ENCODE data around the gene BEAN1. TPM values are rescaled to one million over a fixed set of nuclear protein-coding genes. Genes with fewer than 3 reads are reported as not detected.
A peak's percentile ranks its signal among the peaks of the same experiment; 100 is the strongest.
"Not testable (repeated sequence)": the region's sequence is repeated elsewhere in the genome, so short reads cannot be mapped to it uniquely, and the experiment has no call there.

BEAN1 gene
- total RNA-seq, 6 experiments from 2014 or later = not detected

- no peak for TF ChIP-seq CTCF (IDR thresholded peaks at IDR 0.05)
- H3K36me3 Mint-ChIP-seq (ENCODE audit: low read depth) = no peaks in the 10 kb centered on the region
- H3K27ac Mint-ChIP-seq = no peak overlapping the region
- no peaks in the 10 kb centered on the region for H3K4me1 Mint-ChIP-seq (ENCODE audit: low read depth)
- no peak overlapping the region for H3K4me3 Mint-ChIP-seq
- peaks cover 36% of the 10 kb centered on the region for H3K27me3 Mint-ChIP-seq (ENCODE audit: insufficient read depth)
- DNase-seq = no peak
- no peaks in the 10 kb centered on the region for H3K9me3 Mint-ChIP-seq
Measured at GRCh38 chr16:66447491-66447890, 20.4 kb downstream of the BEAN1 start.

GRCh38 chr16:66451548-66451947, 24.5 kb downstream of the BEAN1 start:
- Mint-ChIP-seq H3K4me1 (ENCODE audit: low read depth) (no peaks in the 10 kb centered on the region), H3K27me3 (ENCODE audit: insufficient read depth) (peaks cover 13% of the 10 kb centered on the region)

GRCh38 chr16:66453230-66453629, 26.1 kb downstream of the BEAN1 start:
- not testable (repeated sequence) for H3K27ac Mint-ChIP-seq; H3K4me1 Mint-ChIP-seq (ENCODE audit: low read depth); H3K9me3 Mint-ChIP-seq; H3K4me3 Mint-ChIP-seq; DNase-seq; H3K36me3 Mint-ChIP-seq (ENCODE audit: low read depth)
- peaks cover 17% of the 10 kb centered on the region for H3K27me3 Mint-ChIP-seq (ENCODE audit: insufficient read depth)

More at GRCh38 chr16:66451548-66451947, 24.5 kb downstream of the BEAN1 start:
- no peaks in the 10 kb centered on the region for H3K36me3 Mint-ChIP-seq (ENCODE audit: low read depth)
- H3K9me3 Mint-ChIP-seq = no peaks in the 10 kb centered on the region
- no peak for TF ChIP-seq CTCF (IDR thresholded peaks at IDR 0.05)
- no peak overlapping the region for H3K27ac Mint-ChIP-seq
- no peak for DNase-seq
- no peak overlapping the region for H3K4me3 Mint-ChIP-seq

GRCh38 chr16:66454751-66455150, 27.7 kb downstream of the BEAN1 start:
- Mint-ChIP-seq H3K27ac (no peak overlapping the region), H3K36me3 (ENCODE audit: low read depth) (no peaks in the 10 kb centered on the region), H3K9me3 (no peaks in the 10 kb centered on the region), H3K27me3 (ENCODE audit: insufficient read depth) (peaks cover 22% of the 10 kb centered on the region), H3K4me3 (no peak overlapping the region), H3K4me1 (ENCODE audit: low read depth) (no peaks in the 10 kb centered on the region)
- TF ChIP-seq CTCF (IDR thresholded peaks at IDR 0.05) = no peak
- no peak for DNase-seq

- H3K27ac Mint-ChIP-seq = no peak overlapping the region
- DNase-seq = no peak
- H3K4me3 Mint-ChIP-seq = no peak overlapping the region
- no peaks in the 10 kb centered on the region for H3K4me1 Mint-ChIP-seq (ENCODE audit: low read depth)
- no peaks in the 10 kb centered on the region for H3K36me3 Mint-ChIP-seq (ENCODE audit: low read depth)
- peaks cover 29% of the 10 kb centered on the region for H3K27me3 Mint-ChIP-seq (ENCODE audit: insufficient read depth)
- TF ChIP-seq CTCF (IDR thresholded peaks at IDR 0.05) = no peak
- H3K9me3 Mint-ChIP-seq = no peaks in the 10 kb centered on the region
Measured at GRCh38 chr16:66455970-66456369, 28.9 kb downstream of the BEAN1 start.

GRCh38 chr16:66457888-66458287, 30.8 kb downstream of the BEAN1 start:
- no peaks in the 10 kb centered on the region for H3K4me1 Mint-ChIP-seq (ENCODE audit: low read depth)
- peaks cover 36% of the 10 kb centered on the region for H3K27me3 Mint-ChIP-seq (ENCODE audit: insufficient read depth)
- H3K4me3 Mint-ChIP-seq = no peak overlapping the region
- no peaks in the 10 kb centered on the region for H3K36me3 Mint-ChIP-seq (ENCODE audit: low read depth)
- no peaks in the 10 kb centered on the region for H3K9me3 Mint-ChIP-seq
- peak; percentile 25 for DNase-seq
- TF ChIP-seq CTCF (IDR thresholded peaks at IDR 0.05) = no peak
- no peak overlapping the region for H3K27ac Mint-ChIP-seq
